K562 (cell line): ENCODE data around the gene HBG1. TPM values are rescaled to one million over a fixed set of nuclear protein-coding genes. Genes with fewer than 3 reads are reported as not detected.
A peak's percentile ranks its signal among the peaks of the same experiment; 100 is the strongest.

Source experiments
- BCL6 ChIP-seq: fragments of 250-450 bp; sonication (Bioruptor Pico); IDR thresholded peaks from 2 replicates; pipeline ENCODE4 v1.4.0; 2020
- BRF1 ChIP-seq: IDR thresholded peaks from 3 replicates; pipeline ENCODE4 v1.6.1; 2011; ENCODE audit warnings: borderline replicate concordance, mild to moderate bottlenecking; ENCODE audit not compliant: insufficient read length; ENCODE audit errors: extremely low read depth
- CCNT2 ChIP-seq: IDR thresholded peaks from 2 replicates; pipeline ENCODE4 v1.6.1; 2011; ENCODE audit warnings: borderline replicate concordance, low read depth, mild to moderate bottlenecking, moderate library complexity, mixed read lengths, low read length; ENCODE audit not compliant: insufficient read length; ENCODE audit errors: extremely low read depth
- CREB1 ChIP-seq, 2 experiments: sonication (generic) in 1 of 2; formaldehyde crosslinking in 1 of 2; IDR thresholded peaks; 2 replicates each; pipeline versions ENCODE4 v1.6.1 to v1.8.0; 2012 to 2022; ENCODE audit warnings: inconsistent platforms in 1 of 2, mild to moderate bottlenecking in 1 of 2, missing genetic modification reagents in 1 of 2, moderate library complexity in 1 of 2
- CSDE1 ChIP-seq, 2 experiments: fragments of 450-650 bp; IDR thresholded peaks; 2 replicates each; pipeline ENCODE4 v1.6.1; 2016; ENCODE audit warnings: mild to moderate bottlenecking in 1 of 2
- DIDO1 ChIP-seq: fragments of 450-650 bp; IDR thresholded peaks from 2 replicates; pipeline ENCODE4 v1.6.1; 2016; ENCODE audit warnings: low read depth, missing biosample characterization, missing genetic modification characterization
- E2F6 ChIP-seq, 2 experiments: IDR thresholded peaks; 2 replicates each; pipeline ENCODE4 v1.6.1; 2011; ENCODE audit warnings: borderline replicate concordance in 1 of 2, control low read depth in 1 of 2, low read depth in 1 of 2, low read length in 1 of 2, mild to moderate bottlenecking in 1 of 2, mixed read lengths in 1 of 2, moderate library complexity in 1 of 2; ENCODE audit not compliant: insufficient read depth in 1 of 2, insufficient read length in 1 of 2, poor library complexity in 1 of 2, severe bottlenecking in 1 of 2; ENCODE audit errors: extremely low read depth in 1 of 2
- ETV6 ChIP-seq, 3 experiments: fragments of 150-350 bp in 1 of 3; sonication (generic) in 1 of 3; formaldehyde crosslinking in 1 of 3; IDR thresholded peaks; 2 replicates each; pipeline versions ENCODE4 v1.6.1 to v1.8.0; 2014 to 2022; ENCODE audit warnings: borderline replicate concordance in 2 of 3, low read depth in 2 of 3, antibody characterized with exemption in 1 of 3, low read length in 1 of 3, mild to moderate bottlenecking in 1 of 3, missing genetic modification reagents in 1 of 3
- FOSL1 ChIP-seq: fragments of 200-800 bp; sonication (Bioruptor generic); conservative IDR thresholded peaks from 2 replicates; pipeline ENCODE4 v1.6.1; 2016; ENCODE audit warnings: missing genetic modification characterization, missing compliant biosample characterization
- FOXK2 ChIP-seq, 2 experiments: fragments of 450-650 bp; IDR thresholded peaks in 1 of 2; conservative IDR thresholded peaks in 1 of 2; 2 replicates each; pipeline ENCODE4 v1.6.1; 2016; ENCODE audit warnings: low read depth in 2 of 2, mild to moderate bottlenecking in 1 of 2
- HNRNPK ChIP-seq: fragments of 200-400 bp; formaldehyde crosslinking; IDR thresholded peaks from one replicate; pipeline ENCODE4 v1.6.1; 2018; ENCODE audit warnings: mild to moderate bottlenecking, low read depth, low read length; ENCODE audit not compliant: poor library complexity, severe bottlenecking
- HNRNPUL1 ChIP-seq: fragments of 200-400 bp; formaldehyde crosslinking; IDR thresholded peaks from 2 replicates; pipeline ENCODE4 v1.6.1; 2017; ENCODE audit warnings: low read length
- KDM2B ChIP-seq: fragments of 250-450 bp; sonication (Bioruptor Pico); IDR thresholded peaks from 2 replicates; pipeline ENCODE4 v1.8.0; 2021; ENCODE audit warnings: mild to moderate bottlenecking, moderate library complexity
- KLF1 ChIP-seq: fragments of 450-650 bp; IDR thresholded peaks from 2 replicates; pipeline ENCODE4 v1.6.1; 2016; ENCODE audit warnings: missing genetic modification characterization, missing compliant biosample characterization
- L3MBTL2 ChIP-seq: fragments of 450-650 bp; IDR thresholded peaks from 2 replicates; pipeline ENCODE4 v1.6.1; 2016; ENCODE audit warnings: mild to moderate bottlenecking, moderate library complexity
- MAZ ChIP-seq, 2 experiments: fragments of 450-650 bp in 1 of 2; sonication (generic) in 1 of 2; formaldehyde crosslinking; IDR thresholded peaks in 1 of 2; conservative IDR thresholded peaks in 1 of 2; 2 replicates each; pipeline versions ENCODE4 v1.4.0 to v1.5.0; 2020; ENCODE audit warnings: mild to moderate bottlenecking in 1 of 2, missing genetic modification reagents in 1 of 2
- MEF2A ChIP-seq: IDR thresholded peaks from 2 replicates; pipeline ENCODE4 v1.6.1; 2011; ENCODE audit warnings: low read depth, mild to moderate bottlenecking, low read length, moderate library complexity; ENCODE audit not compliant: control insufficient read depth
- NONO ChIP-seq, 2 experiments: fragments of 200-400 bp in 1 of 2; fragments of 450-650 bp in 1 of 2; formaldehyde crosslinking in 1 of 2; IDR thresholded peaks; 2 replicates each; pipeline ENCODE4 v1.6.1; 2017; ENCODE audit warnings: low read depth in 2 of 2, mild to moderate bottlenecking in 2 of 2, moderate library complexity in 2 of 2, low read length in 1 of 2
- SMARCB1 ChIP-seq: IDR thresholded peaks from 2 replicates; pipeline ENCODE4 v1.6.1; 2011; ENCODE audit warnings: improper control_type of control experiment, low read depth; ENCODE audit not compliant: insufficient read length
- SMARCC2 ChIP-seq: fragments of 450-650 bp; IDR thresholded peaks from 2 replicates; pipeline ENCODE4 v1.6.1; 2017; ENCODE audit warnings: antibody characterized with exemption, moderate library complexity, mild to moderate bottlenecking, low read depth
- TCFL5 ChIP-seq: fragments of 250-450 bp; sonication (Bioruptor Pico); conservative IDR thresholded peaks from 2 replicates; pipeline ENCODE4 v1.6.1; 2021; ENCODE audit warnings: mild to moderate bottlenecking, moderate library complexity, matching md5 sums
- ZC3H11A ChIP-seq: IDR thresholded peaks from 2 replicates; pipeline ENCODE4 v1.6.1; 2012; ENCODE audit warnings: low read depth, low read length, improper control_type of control experiment
- ZNF274 ChIP-seq: IDR thresholded peaks from 2 replicates; pipeline ENCODE4 v1.6.1; 2011; ENCODE audit warnings: low read depth, mild to moderate bottlenecking, low read length, moderate library complexity, borderline replicate concordance
- ZNF449 ChIP-seq: fragments of 250-450 bp; sonication (Bioruptor Pico); IDR thresholded peaks from 2 replicates; pipeline ENCODE4 v1.8.0; 2022; ENCODE audit warnings: moderate library complexity, mild to moderate bottlenecking, inconsistent platforms
- polyA plus RNA-seq, 8 experiments: library from polyadenylated mRNA; depleted of rRNA in 4 of 8; stranded (reverse) in 5 of 8; unstranded in 3 of 8; fragments of >200 nt; fragmentation: Nextera tagmentation in 2 of 8; fragmentation: Illumina TruSeq in 1 of 8; extraction: Ambion mirVana in 2 of 8; extraction: Trizol in 1 of 8; gene quantifications; 2 replicates each; pipeline versions ENCODE4 v1.2.1 to v1.2.3, GENCODE V29; 2011 to 2014; ENCODE audit warnings: inconsistent platforms in 1 of 8, missing spikeins in 1 of 8
- total RNA-seq, 7 experiments: library from RNA; depleted of rRNA in 6 of 7; stranded (reverse); fragments of >200 nt in 6 of 7; fragmentation: Illumina TruSeq in 2 of 7; extraction: Trizol in 2 of 7; gene quantifications; 2 replicates each; pipeline versions ENCODE4 v1.2.1 to v1.2.3, GENCODE V29; 2011 to 2021; ENCODE audit warnings: low replicate concordance in 1 of 7

Gene HBG1
- total and polyA plus RNA-seq, 9 of the 15 experiments (the other 6 are each of a cell fraction or from before 2014, with no cell fraction given): 1,066 to 16,338 (median 4,898) TPM

DNA sequence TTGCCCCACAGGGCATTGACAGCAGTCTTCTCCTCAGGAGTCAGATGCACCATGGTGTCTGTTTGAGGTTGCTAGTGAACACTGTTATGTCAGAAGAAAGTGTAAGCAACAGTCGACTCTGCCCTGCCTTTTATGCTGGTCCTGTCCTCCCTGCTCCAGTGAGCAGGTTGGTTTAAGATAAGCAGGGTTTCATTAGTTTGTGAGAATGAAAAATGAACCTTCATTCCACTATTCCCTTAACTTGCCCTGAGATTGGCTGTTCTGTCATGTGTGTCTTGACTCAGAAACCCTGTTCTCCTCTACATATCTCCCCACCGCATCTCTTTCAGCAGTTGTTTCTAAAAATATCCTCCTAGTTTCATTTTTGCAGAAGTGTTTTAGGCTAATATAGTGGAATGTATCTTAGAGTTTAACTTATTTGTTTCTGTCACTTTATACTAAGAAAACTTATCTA is 15.2 kb downstream of the HBG1 start, which contains the start of gene HBD (continued):
- TF ChIP-seq BRF1: no peak
- peak; percentile 97 for TF ChIP-seq MEF2A
- peak; percentile 26 for TF ChIP-seq CCNT2
- no peak for TF ChIP-seq CSDE1 (IDR thresholded peaks at IDR 0.05)
- TF ChIP-seq L3MBTL2: no peak
- TF ChIP-seq FOSL1: peak; percentile 54
- no peak for TF ChIP-seq DIDO1 (tag)
- TF ChIP-seq SMARCB1: no peak
- no peak for TF ChIP-seq NONO (IDR thresholded peaks at IDR 0.05; ENCODE audit: low read depth in 2 of 2, low read length in 1 of 2)
- no peak for TF ChIP-seq CREB1 (IDR thresholded peaks at IDR 0.05)
- TF ChIP-seq CREB1 (CRISPR knock-in tag; IDR thresholded peaks at IDR 0.05): no peak
- TF ChIP-seq SMARCC2: peak; percentile 64; the same call in 1 of the 2 replicates
- TF ChIP-seq KLF1 (tag): no peak
- TF ChIP-seq TCFL5 (CRISPR knock-in tag): no peak
- TF ChIP-seq ETV6 (IDR thresholded peaks at IDR 0.05; ENCODE audit: borderline replicate concordance in 1 of 2, low read depth in 2 of 2, low read length in 1 of 2): no peak
- TF ChIP-seq ETV6 (CRISPR knock-in tag; IDR thresholded peaks at IDR 0.05; ENCODE audit: borderline replicate concordance): no peak
- TF ChIP-seq ZNF449 (CRISPR knock-in tag): no peak
- no peak for TF ChIP-seq ZC3H11A
- TF ChIP-seq HNRNPUL1: no peak
- TF ChIP-seq HNRNPK: no peak
- TF ChIP-seq FOXK2 (conservative IDR thresholded peaks at IDR 0.05 in 1 of 2, IDR thresholded peaks at IDR 0.05 in 1 of 2; ENCODE audit: low read depth in 2 of 2): peak; percentile 40 to 51; a peak in 3 of 4 replicates
- TF ChIP-seq MAZ (CRISPR knock-in tag; conservative IDR thresholded peaks at IDR 0.05 in 1 of 2, IDR thresholded peaks at IDR 0.05 in 1 of 2): peak in 1 of 2 experiments; percentile 46; a peak in 2 of 4 replicates
- TF ChIP-seq E2F6 (IDR thresholded peaks at IDR 0.05; ENCODE audit: borderline replicate concordance in 1 of 2, extremely low read depth in 1 of 2, insufficient read depth in 1 of 2, insufficient read length in 1 of 2, low read depth in 1 of 2, low read length in 1 of 2, poor library complexity in 1 of 2, severe bottlenecking in 1 of 2): no peak
- no peak for TF ChIP-seq KDM2B (CRISPR knock-in tag)
- TF ChIP-seq ZNF274: no peak
- no peak for TF ChIP-seq BCL6 (CRISPR knock-in tag)
